ENCODE results near the gene SYNGR4.

- TF ChIP-seq POLR2A (IDR thresholded peaks at IDR 0.05) (no peak), POLR2AphosphoS5 (IDR thresholded peaks at IDR 0.05) (no peak)
These were observed 41.7 kb downstream of the SYNGR4 start for GRCh38 chr19:48405850-48406249.
